ENCODE results near the gene ADCY10. TPM values are rescaled to one million over a fixed set of nuclear protein-coding genes. Genes with fewer than 3 reads are reported as not detected.

ADCY10 gene
- polyA plus RNA-seq, 3 donors: 0.09 TPM; not detected in 2

GRCh38 chr1:167798952-167799351 is 115.0 kb downstream of the ADCY10 start:
- 98% methylated on average over 4 of the region's 4 CpGs for WGBS (ENCODE audit: insufficient coverage)
- H3K79me2 ChIP-seq (ENCODE audit: insufficient read depth, low read length): no peaks in the 10 kb centered on the region
- H3K4me3 Mint-ChIP-seq: no peak overlapping the region
- H3K27ac Mint-ChIP-seq: peak overlapping the region in 1 of 7 donors; percentile 75
- no peaks in the 10 kb centered on the region for H3K9me3 Mint-ChIP-seq
- no peak for TF ChIP-seq CTCF (IDR thresholded peaks at IDR 0.05)
- no peak overlapping the region for H3K4me2 ChIP-seq (replicated peaks; ENCODE audit: extremely low read depth, low read length, poor library complexity, severe bottlenecking)
- no peak overlapping the region for H3K9ac ChIP-seq (ENCODE audit: insufficient read depth, low read length, poor library complexity, severe bottlenecking)
- no peaks in the 10 kb centered on the region for H3K27me3 Mint-ChIP-seq (ENCODE audit: low read depth in 3 of 3)
- no peaks in the 10 kb centered on the region for H4K20me1 ChIP-seq (ENCODE audit: insufficient read depth, low read length)
- no peaks in the 10 kb centered on the region for H3K27me3 ChIP-seq (ENCODE audit: control insufficient read depth in 2 of 2, insufficient read depth in 2 of 2, low read length in 2 of 2)
- H3K27ac ChIP-seq (ENCODE audit: low read depth in 1 of 2, low read length in 2 of 2): no peak overlapping the region
- H3K9me3 ChIP-seq (replicated peaks in 1 of 2; ENCODE audit: control insufficient read depth in 1 of 2, insufficient read depth in 1 of 2, low read length in 2 of 2): no peaks in the 10 kb centered on the region
- DNase-seq: no peak
- H3K4me1 ChIP-seq (ENCODE audit: control insufficient read depth in 1 of 2, insufficient read depth in 2 of 2, low read length in 2 of 2): peaks cover 10 to 14% of the 10 kb centered on the region in 2 donors
- peaks cover 16% of the 10 kb centered on the region for H3K4me1 Mint-ChIP-seq
- no peaks in the 10 kb centered on the region for H3K36me3 ChIP-seq (replicated peaks in 1 of 2; ENCODE audit: control insufficient read depth in 1 of 2, insufficient read depth in 2 of 2, low read length in 2 of 2)
- no peak overlapping the region for H3K4me3 ChIP-seq (replicated peaks in 1 of 3; ENCODE audit: low read depth in 2 of 3, low read length in 3 of 3)
- peaks cover 1 to 3% of the 10 kb centered on the region in 2 donors for H3K36me3 Mint-ChIP-seq
- H2AFZ ChIP-seq (ENCODE audit: insufficient read depth, low read depth, low read length, poor library complexity, severe bottlenecking): no peak overlapping the region
- intact Hi-C loops (cut with micrococcal nuclease): no loop called here

GRCh38 chr1:167797015-167797414 is 116.9 kb downstream of the ADCY10 start:
- DNase-seq: peak; percentile 23 to 88 (median 47)
- H3K36me3 ChIP-seq (replicated peaks in 1 of 2; ENCODE audit: control insufficient read depth in 1 of 2, insufficient read depth in 2 of 2, low read length in 2 of 2): no peaks in the 10 kb centered on the region
- no peaks in the 10 kb centered on the region for H4K20me1 ChIP-seq (ENCODE audit: insufficient read depth, low read length)
- H3K79me2 ChIP-seq (ENCODE audit: insufficient read depth, low read length): no peaks in the 10 kb centered on the region
- Mint-ChIP-seq H3K9me3 (no peaks in the 10 kb centered on the region), H3K27me3 (ENCODE audit: low read depth in 3 of 3) (no peaks in the 10 kb centered on the region), H3K4me1 (peaks cover 18% of the 10 kb centered on the region), H3K36me3 (peaks cover 4 to 16% of the 10 kb centered on the region in 2 donors), H3K4me3 (peak overlapping the region in 1 of 2 donors; percentile 68), H3K27ac (peak overlapping the region; percentile 35 to 84 (median 65))
- H3K9me3 ChIP-seq (replicated peaks in 1 of 2; ENCODE audit: control insufficient read depth in 1 of 2, insufficient read depth in 1 of 2, low read length in 2 of 2): no peaks in the 10 kb centered on the region
- no peak overlapping the region for H3K9ac ChIP-seq (ENCODE audit: insufficient read depth, low read length, poor library complexity, severe bottlenecking)
- no peaks in the 10 kb centered on the region for H3K27me3 ChIP-seq (ENCODE audit: control insufficient read depth in 2 of 2, insufficient read depth in 2 of 2, low read length in 2 of 2)
- H2AFZ ChIP-seq (ENCODE audit: insufficient read depth, low read depth, low read length, poor library complexity, severe bottlenecking): no peak overlapping the region
- H3K4me3 ChIP-seq (replicated peaks in 1 of 3; ENCODE audit: low read depth in 2 of 3, low read length in 3 of 3): no peak overlapping the region
- no peak overlapping the region for H3K4me2 ChIP-seq (replicated peaks; ENCODE audit: extremely low read depth, low read length, poor library complexity, severe bottlenecking)
- intact Hi-C loops (cut with micrococcal nuclease): no loop called here
- peaks cover 8 to 11% of the 10 kb centered on the region in 2 donors for H3K4me1 ChIP-seq (ENCODE audit: control insufficient read depth in 1 of 2, insufficient read depth in 2 of 2, low read length in 2 of 2)
- WGBS (ENCODE audit: insufficient coverage): no CpG with 5 or more reads among the region's 2 CpGs
- no peak for TF ChIP-seq CTCF (IDR thresholded peaks at IDR 0.05)
- peak overlapping the region in 1 of 2 donors; percentile 26 for H3K27ac ChIP-seq (ENCODE audit: low read depth in 1 of 2, low read length in 2 of 2)

Data from CD14-positive monocyte (primary cell).